Measurements from ENCODE around the gene FBXO9.

DNA sequence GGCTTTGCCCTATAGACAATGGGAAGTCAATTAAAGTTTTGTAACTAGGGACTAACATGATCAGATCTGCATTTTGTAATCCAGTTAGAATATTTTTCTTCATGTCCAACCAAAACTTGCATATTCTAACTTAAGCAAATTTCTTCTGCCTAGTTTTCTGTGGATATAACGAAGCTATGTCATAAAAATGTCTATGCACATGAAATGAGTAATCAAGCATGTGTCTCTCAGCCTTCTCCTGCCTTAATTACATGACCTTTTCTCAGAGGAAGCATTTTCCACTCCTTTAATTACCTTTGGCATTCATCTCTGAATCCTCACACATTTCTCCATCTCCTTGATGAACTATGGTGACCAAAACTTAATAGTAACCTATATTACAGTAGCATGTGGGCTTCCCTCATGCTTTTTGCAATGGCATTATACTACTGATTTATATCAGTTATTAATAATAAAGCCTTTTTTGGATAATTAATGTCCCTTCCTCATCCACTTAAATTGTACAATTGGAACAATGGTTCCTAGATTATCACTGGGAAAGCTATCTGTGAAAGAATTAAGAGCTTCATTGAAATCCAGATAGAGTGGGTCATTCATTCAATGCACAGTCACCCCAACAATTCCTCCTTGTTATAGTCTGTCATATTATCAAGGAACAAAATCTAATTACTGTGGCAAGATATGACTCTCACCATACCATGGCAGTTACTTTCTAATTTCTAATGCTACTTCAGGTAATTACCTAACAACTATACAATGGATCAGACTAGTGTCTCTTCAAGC lies 19.1 kb upstream of the FBXO9 start:
- TF ChIP-seq, protein P1, sequence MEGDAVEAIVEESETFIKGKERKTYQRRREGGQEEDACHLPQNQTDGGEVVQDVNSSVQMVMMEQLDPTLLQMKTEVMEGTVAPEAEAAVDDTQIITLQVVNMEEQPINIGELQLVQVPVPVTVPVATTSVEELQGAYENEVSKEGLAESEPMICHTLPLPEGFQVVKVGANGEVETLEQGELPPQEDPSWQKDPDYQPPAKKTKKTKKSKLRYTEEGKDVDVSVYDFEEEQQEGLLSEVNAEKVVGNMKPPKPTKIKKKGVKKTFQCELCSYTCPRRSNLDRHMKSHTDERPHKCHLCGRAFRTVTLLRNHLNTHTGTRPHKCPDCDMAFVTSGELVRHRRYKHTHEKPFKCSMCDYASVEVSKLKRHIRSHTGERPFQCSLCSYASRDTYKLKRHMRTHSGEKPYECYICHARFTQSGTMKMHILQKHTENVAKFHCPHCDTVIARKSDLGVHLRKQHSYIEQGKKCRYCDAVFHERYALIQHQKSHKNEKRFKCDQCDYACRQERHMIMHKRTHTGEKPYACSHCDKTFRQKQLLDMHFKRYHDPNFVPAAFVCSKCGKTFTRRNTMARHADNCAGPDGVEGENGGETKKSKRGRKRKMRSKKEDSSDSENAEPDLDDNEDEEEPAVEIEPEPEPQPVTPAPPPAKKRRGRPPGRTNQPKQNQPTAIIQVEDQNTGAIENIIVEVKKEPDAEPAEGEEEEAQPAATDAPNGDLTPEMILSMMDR (IDR thresholded peaks at IDR 0.05; ENCODE audit: control extremely low read depth in 1 of 3, insufficient read depth in 1 of 3, low read depth in 1 of 3, low read length in 3 of 3): no peak
- TF ChIP-seq CBX8 (IDR thresholded peaks at IDR 0.05; ENCODE audit: borderline replicate concordance, low read depth, low read length): no peak
- TF ChIP-seq GABPA (IDR thresholded peaks at IDR 0.05; ENCODE audit: borderline replicate concordance, insufficient read depth, low read length): no peak
- TF ChIP-seq EZH2 (IDR thresholded peaks at IDR 0.05; ENCODE audit: low read depth, low read length, severe bottlenecking): no peak
- TF ChIP-seq, protein P2, sequence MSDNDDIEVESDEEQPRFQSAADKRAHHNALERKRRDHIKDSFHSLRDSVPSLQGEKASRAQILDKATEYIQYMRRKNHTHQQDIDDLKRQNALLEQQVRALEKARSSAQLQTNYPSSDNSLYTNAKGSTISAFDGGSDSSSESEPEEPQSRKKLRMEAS (IDR thresholded peaks at IDR 0.05): no peak
- no peak for TF ChIP-seq POLR2A (IDR thresholded peaks at IDR 0.05; ENCODE audit: control extremely low read depth in 1 of 2, low read depth in 2 of 2, low read length in 2 of 2)
- no peak for TF ChIP-seq TEAD4 (IDR thresholded peaks at IDR 0.05; ENCODE audit: low read depth, low read length)
